Stomach (tissue), 9 donors: ENCODE results near the gene CAB39. TPM values are rescaled to one million over a fixed set of nuclear protein-coding genes. Genes with fewer than 3 reads are reported as not detected.

ENCODE experiments used
- DNase-seq, 2 donors: peaks; one replicate each; pipeline versions ENCODE4 v3.0.0 to v3.0.0-alpha.2; 2013 to 2019
- H3K27ac ChIP-seq, 5 donors: fragments of 200-600 bp in 4 of 5; sonication (generic) in 4 of 5; one replicate each; pipeline ENCODE4 v1.5.1; 2013 to 2019; ENCODE audit warnings: mild to moderate bottlenecking in 1 of 5, moderate library complexity in 1 of 5
- H3K27me3 ChIP-seq, 3 donors: fragments of 200-600 bp; sonication (generic); one replicate each; pipeline ENCODE4 v1.5.1; 2017 to 2019; ENCODE audit warnings: mixed run types in 1 of 3
- H3K36me3 ChIP-seq, 4 donors: fragments of 200-600 bp; sonication (generic); 1 replicate in 3 of 4; 2 replicates in 1 of 4; pipeline ENCODE4 v1.5.1; 2016 to 2019
- H3K4me1 ChIP-seq, 4 donors: fragments of 200-600 bp; sonication (generic); one replicate each; pipeline ENCODE4 v1.5.1; 2016 to 2019
- H3K4me3 ChIP-seq, 4 donors: fragments of 200-600 bp; sonication (generic) in 3 of 4; one replicate each; pipeline ENCODE4 v1.5.1; 2016 to 2019; ENCODE audit warnings: mild to moderate bottlenecking in 1 of 4
- H3K9me3 ChIP-seq, 4 donors: fragments of 200-600 bp; sonication (generic); one replicate each; pipeline ENCODE4 v1.5.1; 2016 to 2019
- CTCF ChIP-seq, 7 experiments: fragments of 450-650 bp in 4 of 7; fragments of 200-600 bp in 3 of 7; sonication (generic) in 3 of 7; IDR thresholded peaks; one replicate each; pipeline ENCODE4 v1.5.1; 2016 to 2019; ENCODE audit warnings: antibody characterized with exemption in 7 of 7, control low read depth in 2 of 7, mild to moderate bottlenecking in 1 of 7
- EP300 ChIP-seq: sonication (generic); formaldehyde crosslinking; IDR thresholded peaks from one replicate; pipeline ENCODE4 v1.6.1; 2017; ENCODE audit warnings: antibody characterized with exemption
- POLR2A ChIP-seq, 4 donors: fragments of 450-650 bp; IDR thresholded peaks; one replicate each; pipeline ENCODE4 v1.6.1; 2016; ENCODE audit warnings: antibody characterized with exemption in 4 of 4, control low read depth in 2 of 4, mild to moderate bottlenecking in 1 of 4, moderate library complexity in 1 of 4
- POLR2AphosphoS5 ChIP-seq, 3 donors: sonication (generic); formaldehyde crosslinking; IDR thresholded peaks; one replicate each; pipeline ENCODE4 v1.6.1; 2016; ENCODE audit warnings: antibody characterized with exemption in 3 of 3
- WGBS, 5 donors: extraction: QIAGEN DNeasy Blood & Tissue Kit in 3 of 5; methylation state at CpG; one replicate each; pipeline versions ENCODE4 v1.1.5 to v1.1.7; 2013 to 2018; 5-methylcytosine and 5-hydroxymethylcytosine counted together
- intact Hi-C: fragments of 100-400 bp; cut with DNase I; formaldehyde crosslinking; loops from one replicate; pipeline ENCODE4 v1.15.1; 2023; ENCODE audit warnings: low total_unique reads
- polyA plus RNA-seq, 3 donors: library from polyadenylated mRNA; stranded (reverse); fragments of 200-250 nt; gene quantifications; one replicate each; pipeline ENCODE4 v1.2.3, GENCODE V29; 2013
- total RNA-seq, 5 donors: library from RNA; depleted of rRNA; stranded (reverse); fragments of >200 nt; gene quantifications; one replicate each; pipeline versions ENCODE4 v1.1.0 to v1.2.3, GENCODE V29; 2014 to 2016
- donor health status: healthy with polysubstance abuse.
- donor health status: Bipolar disorder and iron deficiency.
- donor health status: healthy.

CAB39 gene
- total and polyA plus RNA-seq, 8 donors = 21.8 to 126 (median 84.5) TPM

- Histone ChIP-seq H3K27ac (no peak overlapping the region), H3K36me3 (no peaks in the 10 kb centered on the region), H3K27me3 (peaks cover 0 to 46% (median 16%) of the 10 kb centered on the region in 3 donors), H3K9me3 (peaks cover 0 to 11% (median 7%) of the 10 kb centered on the region in 4 donors), H3K4me1 (peaks cover 9 to 22% (median 20%) of the 10 kb centered on the region in 4 donors), H3K4me3 (peak overlapping the region; percentile 37 to 53 (median 42))
- 12 to 15% (median 15%) methylated on average over 31 to 61 of the region's 61 CpGs; no CpG with 5 or more reads in 1 of the 5 donors for WGBS, 5 donors
- no peak for TF ChIP-seq POLR2A (IDR thresholded peaks at IDR 0.05)
- TF ChIP-seq CTCF (IDR thresholded peaks at IDR 0.05) = no peak
- no peak for TF ChIP-seq EP300
- TF ChIP-seq POLR2AphosphoS5 (IDR thresholded peaks at IDR 0.05) = no peak
- DNase-seq = peak; percentile 34 to 70
- intact Hi-C loops = loop anchor here (5.0 kb wide), 1 partner anchor 159 kb away; no protein-coding TSS in a partner anchor
Observed at GRCh38 chr2:230828272-230828961, 115.8 kb downstream of the CAB39 start.

GRCh38 chr2:230829293-230829692 is 116.7 kb downstream of the CAB39 start:
- DNase-seq = no peak
- H3K27ac ChIP-seq = no peak overlapping the region
- intact Hi-C loops = loop anchor here (5.0 kb wide), 1 partner anchor 158 kb away; no protein-coding TSS in a partner anchor
- peaks cover 0 to 11% (median 7%) of the 10 kb centered on the region in 4 donors for H3K9me3 ChIP-seq
- peaks cover 0 to 46% (median 16%) of the 10 kb centered on the region in 3 donors for H3K27me3 ChIP-seq
- no peak overlapping the region for H3K4me3 ChIP-seq
- no peaks in the 10 kb centered on the region for H3K36me3 ChIP-seq
- H3K4me1 ChIP-seq = peaks cover 9 to 18% (median 16%) of the 10 kb centered on the region in 4 donors
- 96 to 100% (median 98%) methylated on average over 5 to 14 of the region's 14 CpGs for WGBS, 5 donors
- TF ChIP-seq CTCF (IDR thresholded peaks at IDR 0.05) = no peak

- Histone ChIP-seq H3K27me3 (peaks cover 0 to 46% (median 16%) of the 10 kb centered on the region in 3 donors), H3K36me3 (no peaks in the 10 kb centered on the region), H3K4me1 (peaks cover 9 to 11% (median 11%) of the 10 kb centered on the region in 4 donors), H3K4me3 (no peak overlapping the region), H3K27ac (no peak overlapping the region), H3K9me3 (peaks cover 0 to 11% (median 7%) of the 10 kb centered on the region in 4 donors)
- intact Hi-C loops = loop anchor here (5.0 kb wide), 1 partner anchor 157 kb away; no protein-coding TSS in a partner anchor
- 89 to 96% (median 90%) methylated on average over 7 of the region's 7 CpGs for WGBS, 5 donors
- DNase-seq = no peak
- TF ChIP-seq POLR2A (IDR thresholded peaks at IDR 0.05) = no peak
- TF ChIP-seq POLR2AphosphoS5 (IDR thresholded peaks at IDR 0.05) = no peak
- TF ChIP-seq EP300 = no peak
- TF ChIP-seq CTCF (IDR thresholded peaks at IDR 0.05) = no peak
Observed at GRCh38 chr2:230829959-230830358, 117.3 kb downstream of the CAB39 start.

- Histone ChIP-seq H3K9me3 (peaks cover 0 to 11% (median 7%) of the 10 kb centered on the region in 4 donors), H3K4me3 (no peak overlapping the region), H3K36me3 (no peaks in the 10 kb centered on the region), H3K27me3 (peaks cover 0 to 46% (median 16%) of the 10 kb centered on the region in 3 donors), H3K4me1 (peaks cover 9 to 11% (median 11%) of the 10 kb centered on the region in 4 donors), H3K27ac (no peak overlapping the region)
- intact Hi-C loops = no loop called here
- TF ChIP-seq POLR2AphosphoS5 (IDR thresholded peaks at IDR 0.05) (no peak), POLR2A (IDR thresholded peaks at IDR 0.05) (no peak), EP300 (no peak), CTCF (IDR thresholded peaks at IDR 0.05) (no peak)
- WGBS, 5 donors = 75 to 95% (median 89%) methylated on average over 7 of the region's 7 CpGs
- DNase-seq = no peak
Observed at GRCh38 chr2:230830428-230830827, 117.8 kb downstream of the CAB39 start.
